Esophagus muscularis mucosa (tissue), 4 donors: Measurements from ENCODE around the gene PUSL1. TPM values are rescaled to one million over a fixed set of nuclear protein-coding genes. Genes with fewer than 3 reads are reported as not detected.

ENCODE experiments used
- DNase-seq: peaks from one replicate; pipeline ENCODE4 v3.0.0-alpha.2; 2017; ENCODE audit errors: extremely low spot score
- H3K27ac ChIP-seq, 4 donors: fragments of 200-600 bp; sonication (generic); replicated peaks in 1 of 4; 1 replicate in 3 of 4; 2 replicates in 1 of 4; pipeline ENCODE4 v1.5.1; 2016 to 2019; ENCODE audit warnings: mild to moderate bottlenecking in 1 of 4
- H3K27me3 ChIP-seq, 4 donors: fragments of 200-600 bp; sonication (generic); one replicate each; pipeline versions ENCODE4 v1.5.1 to v1.6.0; 2016 to 2019
- H3K36me3 ChIP-seq, 4 donors: fragments of 200-600 bp; sonication (generic); one replicate each; pipeline ENCODE4 v1.5.1; 2016 to 2019
- H3K4me1 ChIP-seq, 4 donors: fragments of 200-600 bp; sonication (generic); one replicate each; pipeline ENCODE4 v1.5.1; 2016 to 2019
- H3K4me3 ChIP-seq, 4 donors: fragments of 200-600 bp; sonication (generic); 1 replicate in 2 of 4; 2 replicates in 2 of 4; pipeline ENCODE4 v1.5.1; 2016 to 2019; ENCODE audit warnings: mild to moderate bottlenecking in 4 of 4, moderate library complexity in 1 of 4
- H3K9me3 ChIP-seq, 4 donors: fragments of 200-600 bp; sonication (generic); 1 replicate in 3 of 4; 2 replicates in 1 of 4; pipeline ENCODE4 v1.5.1; 2016 to 2019
- CTCF ChIP-seq, 3 experiments: fragments of 200-600 bp in 2 of 3; fragments of 450-650 bp in 1 of 3; sonication (generic) in 2 of 3; IDR thresholded peaks; one replicate each; pipeline ENCODE4 v1.5.1; 2017 to 2019; ENCODE audit warnings: antibody characterized with exemption in 3 of 3, mild to moderate bottlenecking in 2 of 3, moderate library complexity in 1 of 3
- EP300 ChIP-seq: sonication (generic); formaldehyde crosslinking; IDR thresholded peaks from one replicate; pipeline ENCODE4 v1.6.1; 2017; ENCODE audit warnings: antibody characterized with exemption
- POLR2A ChIP-seq: fragments of 450-650 bp; IDR thresholded peaks from one replicate; pipeline ENCODE4 v1.6.1; 2017; ENCODE audit warnings: antibody characterized with exemption, moderate library complexity, mild to moderate bottlenecking, low read depth
- POLR2AphosphoS5 ChIP-seq, 2 donors: sonication (generic); formaldehyde crosslinking; IDR thresholded peaks; one replicate each; pipeline ENCODE4 v1.6.1; 2017; ENCODE audit warnings: antibody characterized with exemption in 2 of 2
- WGBS: methylation state at CpG from one replicate; pipeline ENCODE4 v1.1.5; 2018; 5-methylcytosine and 5-hydroxymethylcytosine counted together
- intact Hi-C: fragments of 100-400 bp; cut with DNase I; formaldehyde crosslinking; loops from one replicate; pipeline ENCODE4 v1.15.1; 2023
- total RNA-seq, 4 donors: library from RNA; depleted of rRNA; stranded (reverse); fragments of >200 nt; gene quantifications; one replicate each; pipeline versions ENCODE4 v1.1.0 to v1.2.1, GENCODE V29; 2016

Gene PUSL1
- total RNA-seq, 4 donors from 2014 or later: 10.3 to 24.7 (median 21.7) TPM

DNA sequence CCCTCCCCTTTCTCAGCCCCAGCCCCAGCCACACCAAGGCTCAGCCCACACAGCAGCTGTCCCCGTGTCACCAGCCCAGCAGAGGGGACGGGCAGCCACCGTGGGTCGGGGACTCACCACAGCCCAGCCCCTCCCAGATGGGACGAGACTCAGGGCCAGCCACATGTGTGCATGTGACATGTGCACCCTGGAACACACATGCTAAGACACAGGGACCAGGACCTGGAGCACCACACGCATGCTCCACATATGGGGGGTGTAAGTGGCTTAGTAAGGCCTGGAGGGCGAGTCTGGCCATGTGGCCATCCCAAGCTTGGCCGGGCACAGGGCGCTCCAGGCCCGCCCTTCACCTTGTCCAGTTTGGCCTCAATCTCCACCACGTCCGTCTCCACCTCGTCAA, 4.7 kb upstream of the PUSL1 start:
- H3K9me3 ChIP-seq: no peaks in the 10 kb centered on the region
- H3K27ac ChIP-seq: peak overlapping the region; percentile 79 to 87 (median 84)
- intact Hi-C loops: no loop called here
- 80% methylated on average over 4 of the region's 13 CpGs for WGBS
- no peaks in the 10 kb centered on the region for H3K27me3 ChIP-seq
- TF ChIP-seq EP300 (no peak), POLR2A (no peak), CTCF (IDR thresholded peaks at IDR 0.05) (no peak), POLR2AphosphoS5 (IDR thresholded peaks at IDR 0.05) (no peak)
- H3K4me1 ChIP-seq: peaks cover 38 to 55% (median 46%) of the 10 kb centered on the region in 4 donors
- peaks cover 0 to 21% (median 11%) of the 10 kb centered on the region in 4 donors for H3K36me3 ChIP-seq
- no peak for DNase-seq
- peak overlapping the region in 1 of 4 donors; percentile 67 for H3K4me3 ChIP-seq

DNA sequence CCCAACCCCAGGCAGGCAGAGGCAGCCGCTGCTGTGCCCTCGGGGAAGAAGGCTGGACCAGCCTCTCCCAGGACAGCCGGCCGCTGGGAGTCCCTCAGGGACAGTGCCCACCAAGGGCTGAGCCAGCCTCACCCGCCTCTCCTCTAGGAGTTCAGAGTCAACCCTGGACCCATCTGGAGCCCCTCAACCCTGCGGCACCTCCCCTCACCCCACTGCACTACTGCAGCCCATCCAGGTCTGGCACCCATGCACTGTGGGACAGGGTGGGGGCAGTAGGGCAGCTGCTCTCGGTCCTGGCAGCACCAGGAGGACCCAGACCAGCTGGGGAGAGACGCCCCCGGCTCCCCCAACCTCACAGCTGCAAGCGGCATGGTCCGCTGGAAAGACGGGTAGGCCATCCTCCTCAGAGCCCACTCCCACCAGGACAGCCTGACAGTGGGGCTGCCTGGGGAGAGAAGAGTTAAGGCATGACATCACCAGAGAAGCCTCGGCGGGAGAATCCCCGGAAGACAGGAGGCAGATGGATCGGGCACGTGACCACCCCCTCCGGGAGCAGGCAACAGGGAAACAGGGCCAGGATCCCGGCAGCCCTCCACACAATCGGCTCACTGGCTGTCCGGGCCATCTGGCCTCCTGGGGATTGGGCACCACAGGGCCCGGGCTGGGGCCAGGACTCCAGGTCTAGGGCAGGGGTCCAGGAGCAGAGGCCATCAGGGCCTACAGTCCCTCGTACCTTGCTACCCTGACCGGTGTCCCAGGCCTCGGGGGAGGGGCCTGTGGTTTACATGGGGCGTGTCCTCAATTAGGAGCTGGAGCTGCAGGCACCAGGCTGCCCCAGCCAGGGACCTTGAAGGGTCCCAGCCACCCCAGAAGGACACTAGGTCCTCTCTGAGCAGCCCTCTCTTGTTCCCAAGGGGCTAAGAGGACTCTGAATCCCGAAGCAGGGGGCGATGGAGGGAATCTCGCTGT, 3.8 kb upstream of the PUSL1 start:
- Histone ChIP-seq H3K36me3 (peaks cover 0 to 13% (median 7%) of the 10 kb centered on the region in 4 donors), H3K27me3 (no peaks in the 10 kb centered on the region), H3K27ac (peak overlapping the region; percentile 79 to 87 (median 84)), H3K4me1 (peaks cover 44 to 57% (median 55%) of the 10 kb centered on the region in 4 donors), H3K9me3 (no peaks in the 10 kb centered on the region), H3K4me3 (peak overlapping the region; percentile 67 to 91 (median 81))
- peak; percentile 96 for DNase-seq
- intact Hi-C loops: no loop called here
- WGBS: 20% methylated on average over 16 of the region's 29 CpGs
- no peak for TF ChIP-seq CTCF (IDR thresholded peaks at IDR 0.05)
- peak; percentile 41 to 88 for TF ChIP-seq POLR2AphosphoS5 (IDR thresholded peaks at IDR 0.05)
- no peak for TF ChIP-seq EP300

GRCh38 chr1:1305300-1306069, 2.9 kb upstream of the PUSL1 start:
- H3K4me3 ChIP-seq: peak overlapping the region; percentile 67 to 91 (median 81)
- 13% methylated on average over 4 of the region's 25 CpGs for WGBS
- intact Hi-C loops: no loop called here

More at GRCh38 chr1:1305300-1306069, 2.9 kb upstream of the PUSL1 start:
- Histone ChIP-seq H3K9me3 (no peaks in the 10 kb centered on the region), H3K36me3 (peaks cover 0 to 13% (median 10%) of the 10 kb centered on the region in 4 donors), H3K27ac (peak overlapping the region; percentile 79 to 87 (median 84)), H3K27me3 (no peaks in the 10 kb centered on the region), H3K4me1 (peaks cover 48 to 66% (median 61%) of the 10 kb centered on the region in 4 donors)
- peak; percentile 93 for DNase-seq
- no peak for TF ChIP-seq EP300
- TF ChIP-seq POLR2AphosphoS5 (IDR thresholded peaks at IDR 0.05): peak; percentile 40 to 55
- no peak for TF ChIP-seq CTCF (IDR thresholded peaks at IDR 0.05)
